Stimulated activated CD4-positive, alpha-beta T cell treated with anti-CD3 and anti-CD28 coated beads, Interleukin-4, amount 100 ng/mL, for 4 hours (primary cell): Measurements from ENCODE around the gene ERVV-1.
"Not testable (repeated sequence)": the region's sequence is repeated elsewhere in the genome, so short reads cannot be mapped to it uniquely, and the experiment has no call there.

Experiments used
- DNase-seq, 2 experiments: peaks; one replicate each; pipeline ENCODE4 v3.0.0-alpha.2; 2020

ERVV-1 gene

GRCh38 chr19:53013621-53014020, at the start of gene ERVV-1:
Gene ERVV-1 (plus strand): TSS chr19:53013921. CDS start chr19:53014091, 170 bp downstream.
- no peak for DNase-seq

GRCh38 chr19:52967772-52968171, 45.9 kb upstream of the ERVV-1 start:
- DNase-seq, result no peak

- no peak for DNase-seq
Observed at GRCh38 chr19:52981329-52981728, 32.4 kb upstream of the ERVV-1 start.

GRCh38 chr19:52983167-52983566, 30.6 kb upstream of the ERVV-1 start:
- not testable (repeated sequence) for DNase-seq

GRCh38 chr19:52987221-52987620, 26.5 kb upstream of the ERVV-1 start:
- DNase-seq, result no peak

- no peak for DNase-seq
Observed at GRCh38 chr19:52988506-52988905, 25.2 kb upstream of the ERVV-1 start.

- DNase-seq, result no peak
Observed at GRCh38 chr19:52990759-52991418, 22.8 kb upstream of the ERVV-1 start.

- no peak for DNase-seq
Observed at GRCh38 chr19:52991484-52991883, 22.2 kb upstream of the ERVV-1 start.

- no peak for DNase-seq
Observed at GRCh38 chr19:52992109-52993004, 21.4 kb upstream of the ERVV-1 start.

- peak; percentile 74 to 80 for DNase-seq
Observed at GRCh38 chr19:52993342-52994178, 20.2 kb upstream of the ERVV-1 start.

GRCh38 chr19:52995711-52996110, 18.0 kb upstream of the ERVV-1 start:
- no peak for DNase-seq

GRCh38 chr19:52997975-52998374, 15.7 kb upstream of the ERVV-1 start:
- DNase-seq, result no peak

- DNase-seq, result no peak
Observed at GRCh38 chr19:53002479-53002878, 11.2 kb upstream of the ERVV-1 start.

GRCh38 chr19:53004242-53004641, 9.5 kb upstream of the ERVV-1 start:
- no peak for DNase-seq

GRCh38 chr19:53007200-53007599, 6.5 kb upstream of the ERVV-1 start:
- DNase-seq, result no peak

- no peak for DNase-seq
Observed at GRCh38 chr19:53007606-53008005, 6.1 kb upstream of the ERVV-1 start.

GRCh38 chr19:53008061-53008778, 5.5 kb upstream of the ERVV-1 start:
- DNase-seq, result no peak

GRCh38 chr19:53010494-53010893, 3.2 kb upstream of the ERVV-1 start:
- DNase-seq, result no peak

GRCh38 chr19:53012006-53012405, 1.7 kb upstream of the ERVV-1 start:
- DNase-seq, result no peak

GRCh38 chr19:53015159-53015558, 1.4 kb downstream of the ERVV-1 start:
- no peak for DNase-seq

- DNase-seq, result no peak
Observed at GRCh38 chr19:53015730-53016129, 2.0 kb downstream of the ERVV-1 start.

- DNase-seq, result no peak
Observed at GRCh38 chr19:53019684-53020083, 6.0 kb downstream of the ERVV-1 start.

- not testable (repeated sequence) for DNase-seq
Observed at GRCh38 chr19:53028306-53028705, 14.6 kb downstream of the ERVV-1 start.
